HG03558 (cell line): ENCODE results near the gene GULP1.
"Not testable (repeated sequence)": the region's sequence is repeated elsewhere in the genome, so short reads cannot be mapped to it uniquely, and the experiment has no call there.

Experiments used
- ATAC-seq: cut with Tn5 transposase; IDR thresholded peaks from one replicate; pipeline ENCODE4 v1.9.1; 2021; ENCODE audit warnings: moderate number of reproducible peaks; ENCODE audit not compliant: unreplicated experiment; ENCODE audit errors: extremely low read depth

The GULP1 gene

DNA sequence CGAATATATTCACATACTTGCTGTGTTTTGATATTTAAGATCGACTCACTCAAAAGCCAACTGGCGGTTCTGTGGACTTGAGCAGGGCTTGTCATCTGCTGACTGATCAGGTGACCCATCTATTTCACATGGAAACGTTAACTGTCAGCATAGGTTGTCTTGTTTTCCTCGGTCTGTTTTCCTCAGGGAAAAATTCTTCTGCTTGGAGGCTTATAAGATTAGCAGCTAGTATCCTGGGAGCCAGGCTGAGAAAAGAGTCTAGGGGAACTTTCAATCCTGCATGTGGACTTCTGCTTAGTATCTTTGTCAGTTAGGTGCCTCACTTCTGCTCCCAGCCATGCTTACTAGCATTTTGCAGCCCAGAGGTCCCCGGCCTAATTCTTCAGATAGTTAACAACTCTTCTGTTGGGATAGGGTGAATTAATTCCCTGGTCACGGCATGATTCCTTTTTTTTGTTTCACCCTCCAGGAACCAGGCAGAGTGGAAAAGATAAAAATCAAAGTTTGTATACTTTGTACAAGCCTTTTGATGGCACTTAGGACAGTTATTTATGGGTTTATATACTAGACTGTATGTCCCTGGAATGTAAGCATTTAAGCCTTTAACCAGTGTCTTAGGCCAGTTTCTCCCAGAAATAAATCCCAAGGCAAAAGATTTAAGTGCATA, 226.0 kb downstream of the GULP1 start:
- no peak for ATAC-seq

DNA sequence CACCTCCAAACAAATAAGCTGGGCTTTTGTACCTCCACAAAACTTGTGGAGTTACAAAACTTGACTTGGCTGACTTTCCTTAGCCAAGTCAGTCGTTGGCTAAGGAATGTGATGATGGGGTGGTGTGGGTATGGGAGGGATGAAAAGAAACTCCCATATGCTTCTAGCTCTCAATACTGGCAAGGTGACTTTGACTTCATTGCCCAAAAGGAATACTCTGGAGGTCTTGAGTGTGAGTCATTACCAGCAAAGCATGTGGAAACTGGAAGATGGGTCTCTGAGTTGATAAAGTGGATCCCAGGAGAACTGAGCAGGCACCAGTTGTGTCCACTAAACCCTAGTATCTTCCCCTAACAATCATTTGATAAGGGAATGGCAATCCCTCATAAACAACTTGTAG, 226.7 kb downstream of the GULP1 start:
- no peak for ATAC-seq

DNA sequence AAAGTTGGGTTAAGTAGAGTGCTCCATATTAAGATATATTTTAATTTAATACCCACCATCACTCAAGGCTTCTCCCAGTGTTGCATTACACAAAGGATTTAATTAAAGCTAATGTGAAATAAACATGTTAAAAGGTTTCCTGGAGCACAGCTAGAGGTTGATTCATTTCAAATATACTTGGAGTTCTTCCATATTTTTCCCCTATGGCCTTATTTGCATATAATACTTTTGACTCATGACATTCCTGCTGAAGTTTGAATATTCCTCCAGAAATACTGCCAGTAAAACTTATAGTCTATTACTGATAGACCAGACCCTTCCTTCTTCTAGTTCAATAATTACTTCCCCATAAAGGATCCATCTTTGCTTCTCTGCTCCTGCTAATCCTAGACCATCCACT, 227.5 kb downstream of the GULP1 start:
- no peak for ATAC-seq

DNA sequence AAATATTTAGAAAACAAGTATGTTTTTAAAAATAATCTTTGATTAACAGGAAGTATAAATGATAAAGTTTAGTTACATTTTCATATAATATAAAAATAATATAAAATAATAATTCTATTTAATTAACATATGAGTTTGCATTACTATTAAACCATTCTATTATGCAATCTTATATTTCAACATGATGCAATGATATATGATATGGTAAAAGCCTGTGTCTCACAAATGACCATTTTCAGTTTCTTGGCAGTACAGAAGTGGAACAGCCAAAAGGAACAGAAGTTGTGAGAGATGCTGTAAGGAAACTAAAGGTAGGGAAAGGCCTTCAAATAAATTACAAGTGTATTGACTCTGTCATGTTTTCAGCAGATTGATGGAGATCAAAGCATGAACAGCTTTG, 230.8 kb downstream of the GULP1 start:
- ATAC-seq, result no peak

DNA sequence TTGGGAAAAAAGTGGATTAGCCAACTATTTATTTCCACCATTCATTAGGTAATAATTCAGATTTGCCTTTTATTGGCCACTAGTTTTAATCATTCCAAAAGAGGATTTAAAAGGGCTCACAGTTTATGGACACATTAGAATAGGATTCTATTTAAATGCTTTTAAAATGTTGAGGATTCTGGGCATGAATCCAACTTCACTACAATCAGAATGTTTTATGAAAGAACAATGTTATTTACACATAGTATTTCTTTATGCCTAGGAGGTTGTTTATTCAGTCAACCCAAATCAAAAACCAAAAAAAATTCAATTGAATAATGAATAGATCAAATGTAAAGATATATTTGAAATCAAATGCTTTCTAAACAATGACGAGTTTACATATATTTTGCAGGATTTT, 232.2 kb downstream of the GULP1 start:
- ATAC-seq, result no peak

DNA sequence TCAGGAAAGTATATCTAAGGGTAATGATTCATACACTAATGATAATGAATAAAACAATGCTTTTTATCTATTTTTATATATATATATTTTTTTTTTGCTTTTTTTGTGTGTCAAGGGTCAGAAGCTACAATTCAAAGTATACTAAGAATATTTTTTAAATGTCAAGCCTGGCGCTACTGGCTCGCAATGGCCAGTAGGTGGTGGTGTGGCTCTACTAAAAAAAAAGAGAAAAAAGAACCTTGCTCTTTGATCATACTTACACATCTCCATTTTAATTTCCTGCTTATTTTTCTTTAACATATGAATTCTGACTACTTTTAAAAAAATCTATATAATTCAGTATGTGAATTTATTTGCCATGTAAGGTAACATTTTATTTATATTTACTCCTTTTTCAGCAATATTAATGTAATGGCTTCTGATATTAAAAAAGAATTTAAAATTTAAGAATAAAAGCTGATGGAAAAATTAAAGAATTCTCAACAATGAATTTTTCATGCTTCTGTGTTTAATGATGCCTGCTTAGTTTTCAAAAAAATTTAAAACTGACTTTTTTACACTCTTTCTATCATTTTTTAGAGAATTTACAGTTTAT, 232.9 kb downstream of the GULP1 start:
- peak; percentile 72 for ATAC-seq

DNA sequence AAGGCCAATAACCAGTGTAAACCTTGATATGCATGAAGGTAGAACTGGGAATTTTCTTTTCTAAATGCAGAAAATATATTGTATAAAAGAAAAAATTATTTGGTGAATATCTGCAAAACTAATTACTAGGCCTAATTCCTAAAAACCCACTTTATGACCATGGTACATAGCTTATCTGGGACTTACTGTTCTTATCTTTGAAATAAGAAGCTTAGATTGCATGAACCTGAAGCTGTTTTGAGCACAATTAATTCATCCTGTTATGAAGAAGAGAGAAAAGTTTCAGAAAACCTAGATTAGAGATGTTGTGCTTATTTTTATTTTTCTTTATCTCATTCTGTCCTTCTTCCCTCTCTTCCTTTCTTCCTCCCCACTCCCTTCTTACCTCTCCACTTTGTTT, 235.0 kb downstream of the GULP1 start:
- ATAC-seq, result no peak

DNA sequence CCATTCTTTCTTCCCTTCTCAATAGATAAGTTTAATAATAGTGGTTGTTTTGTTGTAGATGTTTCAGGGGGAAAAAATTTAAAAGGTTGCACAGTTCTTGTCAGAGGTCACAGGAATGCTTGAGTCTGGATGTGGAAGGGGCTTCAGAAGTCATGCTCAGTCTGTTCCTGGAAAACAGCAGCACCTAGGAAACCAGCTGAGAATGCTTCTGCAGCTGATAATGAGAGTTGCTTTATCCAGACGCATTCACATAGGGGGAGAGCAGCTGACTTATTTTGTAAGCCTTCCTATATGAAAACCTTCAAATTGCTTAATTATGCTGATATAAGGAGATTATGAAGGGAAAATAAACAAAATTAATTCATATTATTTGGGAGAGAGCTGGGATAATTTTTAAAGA, 235.5 kb downstream of the GULP1 start:
- no peak for ATAC-seq

DNA sequence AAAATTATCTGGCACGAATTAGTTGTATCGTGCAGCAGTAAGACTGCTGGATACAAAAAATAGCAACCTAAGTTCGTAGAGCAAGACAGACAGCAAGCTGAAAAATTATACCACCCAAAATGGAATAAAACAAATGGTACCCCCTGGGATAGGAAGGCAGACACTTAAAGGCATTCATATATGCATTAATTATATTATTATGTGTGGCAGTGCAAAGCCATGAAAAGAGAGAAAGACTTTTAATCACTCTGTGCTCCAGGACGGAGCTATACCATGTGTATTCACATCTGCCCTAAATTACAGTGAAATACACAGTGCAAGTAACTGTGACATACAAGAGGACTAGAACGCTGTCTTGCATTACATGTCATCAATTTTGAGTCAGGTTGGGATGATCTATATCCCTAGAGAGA, 235.9 kb downstream of the GULP1 start:
- no peak for ATAC-seq

DNA sequence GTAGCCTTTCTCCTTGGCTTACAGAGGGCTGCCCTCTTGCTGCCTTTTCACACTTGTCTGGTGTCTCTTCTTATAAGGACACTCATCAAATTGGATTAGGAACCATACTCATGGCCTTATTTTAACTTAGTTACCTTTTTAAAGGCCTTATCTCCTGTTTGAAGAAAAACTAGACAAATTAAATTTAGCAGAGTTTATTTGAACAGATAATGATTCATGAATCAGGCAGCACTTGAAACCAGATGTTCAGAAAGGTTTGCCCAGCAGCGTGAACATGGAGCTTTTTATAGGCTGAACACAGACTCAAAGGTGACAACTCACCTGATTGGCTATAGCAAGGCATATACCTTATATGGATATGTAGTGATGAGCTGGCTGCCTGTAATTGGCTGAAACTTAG, 238.0 kb downstream of the GULP1 start:
- ATAC-seq, result no peak

DNA sequence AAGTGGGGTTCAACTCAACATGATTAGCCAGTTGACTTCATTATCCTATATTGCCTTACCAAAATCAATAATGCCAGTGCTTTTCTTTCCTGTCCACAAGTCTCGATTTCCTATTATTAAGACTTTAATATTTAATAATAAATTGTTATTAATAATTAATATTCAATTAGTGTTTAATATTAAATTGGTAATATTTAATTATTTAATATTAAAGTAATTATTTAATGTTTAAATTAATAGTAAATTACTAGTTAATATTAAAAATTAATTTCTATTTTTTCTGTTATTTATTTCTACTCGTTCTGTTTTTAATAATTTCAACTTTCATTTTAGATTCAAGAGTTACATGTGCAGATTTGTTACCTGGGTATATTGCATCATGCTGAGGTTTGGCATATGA, 243.2 kb downstream of the GULP1 start:
- ATAC-seq, result no peak

DNA sequence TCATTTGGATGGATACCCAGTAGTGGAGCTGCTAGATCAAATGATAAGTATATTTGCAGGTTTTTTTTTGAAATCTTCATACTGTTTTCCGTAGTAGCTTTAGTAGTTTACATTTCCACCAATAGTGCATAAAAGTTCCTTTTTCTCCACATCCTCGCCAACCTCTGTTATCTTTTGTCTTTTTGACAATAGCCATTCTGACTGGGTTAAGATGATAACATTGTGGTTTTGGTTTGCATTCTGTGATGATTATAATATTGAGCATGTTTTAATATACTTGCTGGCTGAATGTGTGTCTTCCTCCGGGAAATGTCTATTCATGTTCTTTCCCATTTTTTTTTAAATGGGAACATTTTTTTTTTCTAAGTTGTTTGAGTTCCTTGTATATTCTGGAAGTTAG, 260.0 kb downstream of the GULP1 start:
- ATAC-seq, result no peak

DNA sequence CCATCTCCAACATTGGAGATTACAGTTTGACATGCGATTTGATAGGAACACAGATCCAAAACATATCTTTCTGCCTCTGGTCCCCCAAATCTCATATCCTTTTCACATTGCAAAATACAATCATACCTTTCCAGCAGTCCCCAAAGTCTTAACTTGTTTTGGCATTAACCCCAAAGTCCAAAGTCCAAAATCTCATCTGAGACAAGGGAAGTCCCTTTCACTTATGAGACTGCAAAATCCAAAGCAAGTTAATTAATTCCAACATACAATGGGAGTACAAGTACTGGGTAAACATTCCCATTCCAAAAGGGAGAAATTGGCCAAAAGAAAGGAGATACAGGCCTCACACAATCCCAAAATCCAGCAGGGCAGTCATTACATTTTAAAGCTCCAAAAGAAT, 265.4 kb downstream of the GULP1 start:
- ATAC-seq, result no peak

DNA sequence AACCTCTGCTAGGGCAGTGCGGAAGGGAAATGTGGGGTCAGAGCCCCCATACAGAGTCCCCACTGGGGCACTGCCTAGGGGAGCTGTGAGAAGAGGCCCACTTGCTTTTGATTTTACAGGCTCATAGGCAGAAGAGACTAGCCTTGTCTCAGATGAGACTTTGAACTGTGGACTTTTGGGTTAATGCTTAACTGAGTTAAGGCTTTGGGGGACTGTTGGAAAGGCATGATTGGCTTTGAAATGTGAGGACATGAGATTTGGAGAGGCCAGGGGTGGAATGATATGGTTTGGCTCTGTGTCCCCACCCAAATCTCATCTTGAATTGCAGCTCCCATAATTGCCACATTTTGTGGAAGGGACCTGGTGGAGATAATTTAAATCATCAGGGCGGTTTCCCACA, 267.8 kb downstream of the GULP1 start:
- not testable (repeated sequence) for ATAC-seq

DNA sequence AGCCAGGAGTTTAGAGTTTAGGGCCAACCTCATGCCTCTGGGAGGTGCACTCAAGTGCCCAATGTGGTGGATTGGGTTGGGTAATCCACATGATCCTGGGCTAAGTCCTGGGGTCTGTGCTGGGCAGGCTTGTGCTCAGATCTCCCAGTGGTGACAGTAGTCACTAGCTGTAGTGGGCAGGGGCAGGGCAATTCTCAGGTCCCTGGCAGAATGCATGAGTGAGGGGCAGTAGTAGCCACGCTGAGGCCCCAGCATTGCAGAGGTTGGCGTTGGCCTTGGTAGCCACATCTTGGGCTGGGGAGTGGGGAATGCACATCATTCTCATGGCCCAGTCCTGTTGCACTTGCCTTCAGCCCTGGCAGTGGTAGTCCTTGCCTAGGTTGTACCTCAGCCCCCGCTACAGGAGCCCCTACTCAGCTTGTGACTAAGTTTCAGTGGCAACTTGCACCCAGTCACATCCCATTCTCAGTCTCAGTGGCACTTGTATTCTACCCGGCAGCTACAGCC, 269.9 kb downstream of the GULP1 start:
- no peak for ATAC-seq

DNA sequence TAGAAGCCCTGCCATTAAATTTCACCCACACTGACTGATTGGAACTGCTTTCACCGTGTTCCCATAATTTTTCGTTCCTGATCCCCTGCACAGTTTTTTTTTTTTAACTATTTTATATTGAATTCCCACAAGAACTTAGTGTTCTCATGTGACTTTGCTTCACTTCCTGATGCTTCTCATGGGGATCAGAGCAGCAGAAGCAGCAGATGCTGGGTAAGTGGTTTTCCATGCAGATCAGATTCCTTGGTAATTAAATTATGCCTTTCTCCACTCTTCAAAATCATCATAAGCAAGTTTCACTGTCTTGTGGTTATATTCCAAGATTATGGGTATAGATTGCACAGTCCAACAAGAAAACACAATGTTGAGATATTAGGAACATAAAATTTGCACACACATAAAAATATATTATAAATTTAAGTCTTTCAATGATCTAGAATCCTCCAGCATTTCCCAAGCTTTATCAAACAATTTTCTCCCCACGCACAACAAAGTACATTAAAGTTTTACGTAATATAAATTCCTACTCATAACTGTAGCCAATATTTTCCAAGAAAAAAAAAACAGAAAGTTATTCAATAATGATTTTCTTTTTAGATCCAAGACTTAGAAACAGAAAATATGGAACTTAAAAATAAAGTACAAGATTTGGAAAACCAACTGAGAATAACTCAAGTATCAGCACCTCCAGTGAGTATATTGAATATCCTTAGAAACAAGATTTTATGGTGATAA, 277.9 kb downstream of the GULP1 start:
- ATAC-seq, result no peak

DNA sequence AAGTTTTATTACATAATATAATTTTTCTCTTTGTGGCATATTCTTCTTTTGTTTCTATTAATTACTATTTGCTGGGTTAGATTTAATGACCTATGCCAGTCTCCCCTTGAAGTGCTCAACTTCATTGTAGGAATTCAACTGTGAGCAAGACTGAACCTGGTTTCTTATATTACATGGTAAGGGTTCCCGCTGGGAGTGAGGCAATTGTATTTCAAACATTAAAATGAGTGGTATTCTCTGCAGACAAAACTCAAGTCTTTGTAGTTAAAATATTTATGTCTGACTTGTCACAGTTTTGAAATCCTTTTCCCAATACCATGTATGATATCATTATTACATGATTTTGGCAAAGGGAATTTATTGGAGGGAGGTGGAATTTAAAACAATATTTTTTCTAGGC, 278.7 kb downstream of the GULP1 start:
- ATAC-seq, result no peak

DNA sequence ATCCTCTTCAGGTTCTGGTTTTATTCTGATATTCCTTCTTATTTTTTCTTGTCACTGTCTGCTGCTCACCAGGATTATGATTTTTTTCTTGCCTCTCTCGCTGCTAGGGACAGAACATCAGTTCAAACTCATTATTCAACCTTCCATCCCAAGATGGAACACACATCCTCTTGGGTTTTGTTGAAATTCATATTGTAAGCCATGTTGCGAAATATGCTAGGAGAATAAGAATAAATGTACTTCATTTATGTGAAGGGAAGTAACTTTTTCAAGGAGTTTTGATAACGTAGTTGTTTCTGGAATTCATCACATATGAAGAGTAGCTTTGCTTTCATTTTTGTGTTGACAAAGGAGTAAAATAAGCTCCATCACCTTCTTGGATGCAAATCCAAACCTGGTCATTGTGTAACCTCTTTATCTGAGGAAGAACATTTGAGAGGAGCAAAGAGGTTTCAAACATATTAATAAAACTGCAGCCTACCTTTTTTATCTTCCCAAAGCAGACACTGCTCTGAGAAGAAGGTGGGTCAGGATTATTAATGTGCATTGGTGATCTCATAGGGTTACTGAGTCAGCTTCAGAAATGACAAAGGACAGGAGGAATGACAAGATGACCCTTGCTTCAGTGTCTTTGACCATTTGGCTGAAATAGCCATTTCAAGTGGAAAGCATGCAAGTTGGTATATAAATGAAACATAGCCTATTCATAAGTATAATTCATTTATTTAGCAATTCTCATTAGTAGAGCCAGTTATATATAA, 280.0 kb downstream of the GULP1 start:
- ATAC-seq, result no peak

DNA sequence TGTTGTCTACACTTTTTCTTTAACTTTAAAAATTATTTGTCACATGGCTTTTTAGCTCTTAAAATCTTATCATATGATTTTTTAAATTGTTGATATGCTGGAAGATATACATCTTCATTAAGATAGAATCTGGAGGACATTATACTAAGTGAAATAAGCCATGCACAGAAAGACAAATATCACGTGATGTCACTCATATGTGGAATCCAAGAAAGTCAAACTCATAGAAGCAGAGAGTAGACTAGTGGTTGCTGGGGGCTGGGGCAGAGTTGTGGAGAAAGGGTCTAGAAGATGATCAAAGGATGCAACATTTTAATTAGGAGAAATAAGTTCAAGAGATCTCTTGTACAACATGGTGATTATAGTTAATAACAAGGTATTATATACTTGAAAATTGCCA, 280.9 kb downstream of the GULP1 start:
- ATAC-seq, result no peak

DNA sequence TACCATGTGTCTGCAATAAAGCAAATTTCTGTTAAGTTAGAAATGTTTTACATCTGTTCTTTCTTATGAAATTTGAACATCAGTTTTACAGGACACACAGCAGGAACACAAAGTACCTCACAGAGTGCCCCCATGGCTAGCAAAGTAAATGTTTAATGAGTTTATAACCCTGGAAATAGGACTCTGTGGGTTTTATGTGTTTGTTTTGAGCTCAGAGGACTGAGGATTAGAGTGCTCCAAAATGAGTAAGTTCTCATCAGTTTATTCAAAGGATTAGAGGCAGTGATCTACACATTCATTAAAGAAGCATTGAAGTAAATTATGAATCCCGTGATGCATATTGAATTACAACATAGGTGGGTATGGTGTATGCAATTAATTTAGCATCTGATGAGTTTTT, 281.8 kb downstream of the GULP1 start:
- ATAC-seq, result no peak

DNA sequence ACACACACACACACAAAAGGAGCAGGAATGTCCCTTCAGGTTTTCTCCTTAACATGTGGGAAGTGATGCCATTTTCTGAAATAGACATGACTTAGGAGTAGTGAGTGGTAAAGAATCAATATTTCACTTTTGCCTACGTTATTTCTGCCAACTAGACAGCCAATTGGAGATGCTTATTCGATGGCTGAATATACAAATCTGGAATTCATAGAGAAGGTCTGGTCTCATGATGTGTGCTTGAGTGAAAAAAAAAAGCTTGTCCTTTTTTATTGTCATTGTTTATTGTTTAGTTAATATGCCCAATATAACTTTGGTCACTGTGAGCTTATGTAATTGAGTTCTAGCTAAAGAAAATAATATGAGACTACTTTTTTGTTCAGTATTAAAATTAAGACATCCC, 284.3 kb downstream of the GULP1 start:
- no peak for ATAC-seq
